SJCRH30 (cell line): ENCODE measurements around the gene PAM. TPM values are rescaled to one million over a fixed set of nuclear protein-coding genes. Genes with fewer than 3 reads are reported as not detected.
A peak's percentile ranks its signal among the peaks of the same experiment; 100 is the strongest.

Experiments used
- DNase-seq, 2 experiments: peaks; one replicate each; pipeline ENCODE4 v3.0.0-alpha.2; 2015 to 2020
- H3K27ac ChIP-seq: fragments of 250-450 bp; sonication (Bioruptor Pico); 2 replicates; pipeline ENCODE4 v1.5.1; 2020; ENCODE audit warnings: mild to moderate bottlenecking, moderate library complexity
- H3K27me3 ChIP-seq: fragments of 250-450 bp; sonication (Bioruptor Pico); 2 replicates; pipeline ENCODE4 v1.5.1; 2020; ENCODE audit warnings: mild to moderate bottlenecking, moderate library complexity
- H3K36me3 ChIP-seq: fragments of 250-450 bp; sonication (Bioruptor Pico); 2 replicates; pipeline ENCODE4 v1.5.1; 2020; ENCODE audit warnings: mild to moderate bottlenecking, moderate library complexity
- H3K4me1 ChIP-seq: fragments of 250-450 bp; sonication (Bioruptor Pico); 2 replicates; pipeline ENCODE4 v1.5.1; 2020; ENCODE audit warnings: mild to moderate bottlenecking, moderate library complexity
- H3K4me3 ChIP-seq: fragments of 250-450 bp; sonication (Bioruptor Pico); 2 replicates; pipeline ENCODE4 v1.5.1; 2020; ENCODE audit warnings: mild to moderate bottlenecking, moderate library complexity
- H3K9me3 ChIP-seq: fragments of 250-450 bp; sonication (Bioruptor Pico); replicated peaks from 2 replicates; pipeline ENCODE4 v1.5.1; 2020; ENCODE audit warnings: mild to moderate bottlenecking, moderate library complexity
- total RNA-seq: library from RNA; depleted of rRNA; stranded (reverse); fragments of >200 nt; shearing (Covaris generic); gene quantifications from 2 replicates; pipeline ENCODE4 v1.2.3, GENCODE V29; 2014

The PAM gene
- total RNA-seq, 1 experiment from 2014 or later: 144 TPM

GRCh38 chr5:102937894-102938293, 182.8 kb downstream of the PAM start:
- Histone ChIP-seq H3K36me3 (no peaks in the 10 kb centered on the region), H3K4me1 (no peaks in the 10 kb centered on the region), H3K27ac (no peak overlapping the region), H3K27me3 (no peaks in the 10 kb centered on the region), H3K9me3 (no peaks in the 10 kb centered on the region), H3K4me3 (no peak overlapping the region)
- DNase-seq: no peak

DNA sequence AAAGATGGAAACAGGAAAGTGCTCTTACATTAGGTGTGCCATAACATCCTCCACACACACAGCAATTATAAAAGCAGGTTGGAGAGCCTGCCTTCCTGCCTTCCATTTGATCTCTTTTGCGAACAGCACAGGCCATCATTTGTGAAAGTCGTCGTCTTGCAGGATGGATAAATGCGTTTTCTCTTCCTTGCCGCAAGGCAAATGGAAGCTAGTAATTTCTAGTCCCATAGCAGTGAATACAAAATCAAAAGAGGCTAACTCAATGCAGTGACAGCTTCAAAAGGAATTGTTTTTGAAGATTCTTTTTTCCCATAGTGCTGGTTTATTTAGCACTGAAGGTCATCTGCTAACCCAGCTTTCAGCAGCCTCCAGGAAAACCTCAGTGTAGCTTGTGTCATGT, 186.0 kb downstream of the PAM start:
- Histone ChIP-seq H3K27ac (no peak overlapping the region), H3K4me3 (no peak overlapping the region), H3K36me3 (0 out of 2 replicates have a peak, but pooled peaks cover 5% of the 10 kb centered on the region), H3K4me1 (peaks cover 7% of the 10 kb centered on the region; the same call in 1 of the 2 replicates), H3K9me3 (no peaks in the 10 kb centered on the region), H3K27me3 (no peaks in the 10 kb centered on the region)
- no peak for DNase-seq

- H3K4me3 ChIP-seq: no peak overlapping the region
- no peaks in the 10 kb centered on the region for H3K27me3 ChIP-seq
- peaks cover 14% of the 10 kb centered on the region for H3K4me1 ChIP-seq
- no peak overlapping the region for H3K27ac ChIP-seq
- H3K9me3 ChIP-seq: no peaks in the 10 kb centered on the region
- H3K36me3 ChIP-seq: peaks cover 17% of the 10 kb centered on the region
- DNase-seq: no peak
These were observed 191.3 kb downstream of the PAM start for GRCh38 chr5:102946414-102946813.

DNA sequence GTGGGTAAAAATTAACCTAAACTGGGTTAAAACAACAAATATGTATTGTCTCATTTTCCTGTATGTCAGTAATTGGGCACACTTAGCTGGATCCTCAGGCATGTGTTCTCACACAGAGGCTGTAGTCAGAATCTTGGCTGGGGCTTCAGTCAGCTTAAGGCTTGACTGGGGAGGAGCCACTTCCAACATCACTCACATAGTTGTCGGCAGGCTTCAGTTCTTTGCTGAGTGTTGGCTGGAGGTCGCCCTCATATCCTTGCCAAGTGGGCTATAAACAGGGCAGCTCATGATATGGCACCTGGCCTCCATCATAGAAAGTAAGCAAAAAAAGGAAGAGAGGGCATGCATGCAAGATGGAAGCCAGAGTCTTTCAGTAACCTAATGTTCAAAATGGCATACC, 191.9 kb downstream of the PAM start:
- Histone ChIP-seq H3K4me1 (peaks cover 14% of the 10 kb centered on the region), H3K27ac (no peak overlapping the region), H3K9me3 (no peaks in the 10 kb centered on the region), H3K4me3 (no peak overlapping the region), H3K27me3 (no peaks in the 10 kb centered on the region), H3K36me3 (peaks cover 23% of the 10 kb centered on the region)
- no peak for DNase-seq

DNA sequence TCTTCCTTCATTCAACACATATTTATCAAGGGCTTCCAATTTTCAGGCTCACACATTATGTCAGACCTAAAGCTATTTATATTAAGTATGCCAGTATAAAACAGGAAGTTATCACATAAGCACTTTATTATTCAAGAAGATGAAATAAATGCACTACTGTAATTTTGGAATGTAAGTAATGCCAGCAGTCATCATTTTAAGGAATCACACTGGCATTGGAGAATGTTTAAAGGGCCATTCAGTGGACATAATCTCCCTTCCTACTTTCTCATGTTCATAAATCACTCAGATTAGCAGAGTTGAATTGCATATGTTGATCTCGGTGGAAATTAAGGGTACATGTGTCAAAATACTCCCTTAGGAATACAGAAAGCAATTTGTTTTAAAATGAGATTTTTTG, 200.4 kb downstream of the PAM start:
- H3K27me3 ChIP-seq: no peaks in the 10 kb centered on the region
- peaks cover 30% of the 10 kb centered on the region for H3K36me3 ChIP-seq
- no peak overlapping the region for H3K27ac ChIP-seq
- no peaks in the 10 kb centered on the region for H3K9me3 ChIP-seq
- peaks cover 21% of the 10 kb centered on the region for H3K4me1 ChIP-seq
- no peak for DNase-seq
- no peak overlapping the region for H3K4me3 ChIP-seq

- Histone ChIP-seq H3K36me3 (peaks cover 25% of the 10 kb centered on the region; the same call in 1 of the 2 replicates), H3K4me1 (peaks cover 21% of the 10 kb centered on the region), H3K9me3 (no peaks in the 10 kb centered on the region), H3K27me3 (no peaks in the 10 kb centered on the region), H3K27ac (no peak overlapping the region), H3K4me3 (no peak overlapping the region)
- DNase-seq: no peak
These were observed 201.5 kb downstream of the PAM start for GRCh38 chr5:102956599-102956998.

DNA sequence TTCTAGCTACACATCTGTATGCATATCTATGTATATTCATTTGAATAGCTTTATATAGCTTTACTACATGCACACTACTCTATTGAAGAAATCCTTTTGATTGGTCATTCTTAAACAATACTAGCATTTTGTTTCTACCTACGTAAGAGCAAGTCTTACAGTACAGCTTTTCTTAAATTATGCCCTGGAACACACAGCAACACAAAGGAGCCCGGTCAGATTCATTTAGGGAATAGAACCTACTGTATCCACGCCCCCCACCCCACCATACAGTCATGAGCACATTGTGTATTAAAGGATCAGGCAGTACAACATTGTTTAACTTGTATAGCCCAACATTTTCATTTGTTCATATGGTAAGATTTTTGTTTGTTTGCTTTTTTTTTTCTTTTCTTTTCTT, 202.0 kb downstream of the PAM start:
- Histone ChIP-seq H3K27me3 (no peaks in the 10 kb centered on the region), H3K9me3 (no peaks in the 10 kb centered on the region), H3K27ac (no peak overlapping the region), H3K36me3 (peaks cover 21% of the 10 kb centered on the region; the same call in 1 of the 2 replicates), H3K4me3 (no peak overlapping the region), H3K4me1 (peaks cover 21% of the 10 kb centered on the region)
- no peak for DNase-seq

GRCh38 chr5:102958481-102959011, 203.4 kb downstream of the PAM start:
- DNase-seq: peak; percentile 22 to 65

GRCh38 chr5:102959055-102959454, 203.9 kb downstream of the PAM start:
- Histone ChIP-seq H3K4me1 (peaks cover 21% of the 10 kb centered on the region), H3K36me3 (peaks cover 10% of the 10 kb centered on the region)
- peak in 1 of 2 experiments; percentile 52 for DNase-seq

More at GRCh38 chr5:102958481-102959011, 203.4 kb downstream of the PAM start:
- Histone ChIP-seq H3K4me3 (no peak overlapping the region), H3K9me3 (no peaks in the 10 kb centered on the region), H3K36me3 (peaks cover 10% of the 10 kb centered on the region; the same call in 1 of the 2 replicates), H3K4me1 (peaks cover 21% of the 10 kb centered on the region), H3K27me3 (no peaks in the 10 kb centered on the region), H3K27ac (peak overlapping the region; percentile 76)

DNA sequence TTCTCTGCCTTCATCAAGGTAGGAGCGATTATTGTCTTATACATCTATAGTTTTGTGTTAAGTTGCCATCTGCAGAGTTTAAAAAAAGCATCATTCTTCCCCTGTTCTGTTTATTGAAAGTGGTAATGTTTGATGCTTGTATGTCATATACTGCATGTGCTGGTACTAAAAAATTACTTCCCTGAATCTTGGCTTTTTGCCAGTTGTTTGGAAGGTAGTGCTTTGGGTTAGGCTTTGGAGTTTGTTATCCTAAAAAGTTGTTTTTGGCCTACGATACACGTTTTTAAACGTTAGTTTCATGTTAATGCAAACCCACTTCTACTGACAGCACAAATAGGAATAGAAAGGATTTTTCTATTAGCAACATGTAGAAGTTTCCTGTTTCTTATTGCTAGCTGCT, 206.6 kb downstream of the PAM start:
- Histone ChIP-seq H3K27me3 (no peaks in the 10 kb centered on the region), H3K4me3 (no peak overlapping the region), H3K27ac (no peak overlapping the region), H3K36me3 (peaks cover 10% of the 10 kb centered on the region), H3K9me3 (no peaks in the 10 kb centered on the region), H3K4me1 (peaks cover 36% of the 10 kb centered on the region)
- no peak for DNase-seq

More at GRCh38 chr5:102959055-102959454, 203.9 kb downstream of the PAM start:
- Histone ChIP-seq H3K9me3 (no peaks in the 10 kb centered on the region), H3K27me3 (no peaks in the 10 kb centered on the region), H3K4me3 (no peak overlapping the region), H3K27ac (peak overlapping the region; percentile 76)

DNA sequence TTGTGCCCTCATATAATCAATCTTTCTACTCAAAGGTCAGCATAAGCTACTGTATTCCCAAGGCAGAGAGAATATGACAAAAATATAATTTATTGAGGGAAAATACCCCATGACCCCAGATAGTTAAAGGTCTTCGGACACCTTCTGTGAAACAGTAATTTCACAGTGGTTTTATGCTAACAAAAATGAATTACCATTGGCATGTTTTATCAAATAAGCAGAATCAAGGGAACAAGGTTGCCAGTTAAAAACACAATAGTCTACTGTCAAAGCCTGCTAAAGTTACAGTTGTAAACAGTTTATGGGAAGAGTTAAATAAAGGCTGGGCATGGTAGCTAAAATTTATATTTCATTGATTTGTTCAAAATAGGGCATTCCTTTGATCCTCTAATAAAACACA, 210.5 kb downstream of the PAM start:
- Histone ChIP-seq H3K36me3 (peaks cover 8% of the 10 kb centered on the region), H3K9me3 (no peaks in the 10 kb centered on the region), H3K27me3 (no peaks in the 10 kb centered on the region), H3K4me3 (no peak overlapping the region), H3K27ac (peak overlapping the region; percentile 18), H3K4me1 (peaks cover 15% of the 10 kb centered on the region)
- DNase-seq: peak in 1 of 2 experiments; percentile 44

GRCh38 chr5:102969641-102970040, 214.5 kb downstream of the PAM start:
- Histone ChIP-seq H3K9me3 (no peaks in the 10 kb centered on the region), H3K4me3 (no peak overlapping the region), H3K27ac (no peak overlapping the region), H3K27me3 (no peaks in the 10 kb centered on the region), H3K4me1 (peaks cover 30% of the 10 kb centered on the region), H3K36me3 (peaks cover 4% of the 10 kb centered on the region)
- DNase-seq: no peak

- Histone ChIP-seq H3K4me3 (no peak overlapping the region), H3K27ac (no peak overlapping the region), H3K36me3 (peaks cover 4% of the 10 kb centered on the region), H3K27me3 (no peaks in the 10 kb centered on the region), H3K9me3 (no peaks in the 10 kb centered on the region), H3K4me1 (peaks cover 30% of the 10 kb centered on the region)
- DNase-seq: peak in 1 of 2 experiments; percentile 50
These were observed 216.7 kb downstream of the PAM start for GRCh38 chr5:102971676-102972293.

DNA sequence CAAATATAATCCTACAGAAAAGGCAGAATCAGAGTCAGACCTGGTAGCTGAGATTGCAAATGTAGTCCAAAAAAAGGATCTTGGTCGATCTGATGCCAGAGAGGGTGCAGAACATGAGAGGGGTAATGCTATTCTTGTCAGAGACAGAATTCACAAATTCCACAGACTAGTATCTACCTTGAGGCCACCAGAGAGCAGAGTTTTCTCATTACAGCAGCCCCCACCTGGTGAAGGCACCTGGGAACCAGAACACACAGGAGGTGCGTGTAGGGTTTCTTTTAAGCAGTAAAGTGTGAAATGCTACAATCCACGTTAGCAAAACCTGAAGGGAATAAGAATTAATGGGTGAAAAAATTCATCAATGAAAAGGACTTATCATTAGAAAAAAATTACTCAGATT, 219.1 kb downstream of the PAM start:
- no peak for DNase-seq
- Histone ChIP-seq H3K27me3 (no peaks in the 10 kb centered on the region), H3K4me3 (no peak overlapping the region), H3K4me1 (peaks cover 30% of the 10 kb centered on the region), H3K9me3 (no peaks in the 10 kb centered on the region), H3K27ac (no peak overlapping the region; the same call in 1 of the 2 replicates), H3K36me3 (peaks cover 5% of the 10 kb centered on the region; the same call in 1 of the 2 replicates)

DNA sequence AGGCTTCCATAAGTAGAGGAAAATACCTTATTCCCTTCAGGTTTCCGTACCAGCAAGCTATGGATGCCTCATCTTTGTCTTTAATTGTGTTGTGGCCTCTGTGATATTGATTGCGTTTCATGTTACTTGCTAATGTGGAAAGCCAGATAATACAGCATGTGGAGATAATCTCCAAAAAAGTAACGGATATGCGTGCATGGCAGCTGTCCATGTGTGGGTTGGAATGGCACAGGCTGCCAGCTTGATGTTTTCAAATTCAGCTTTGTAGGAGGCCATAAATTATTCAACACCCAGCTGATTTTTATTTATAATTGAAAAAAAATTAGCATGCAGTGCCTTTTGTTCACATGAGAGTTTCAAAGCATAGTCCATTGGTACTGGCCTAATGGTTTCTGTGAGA, 219.9 kb downstream of the PAM start:
- Histone ChIP-seq H3K4me3 (no peak overlapping the region), H3K9me3 (no peaks in the 10 kb centered on the region), H3K4me1 (peaks cover 30% of the 10 kb centered on the region), H3K27me3 (no peaks in the 10 kb centered on the region), H3K27ac (peak overlapping the region; percentile 68), H3K36me3 (peaks cover 5% of the 10 kb centered on the region; the same call in 1 of the 2 replicates)
- DNase-seq: peak; percentile 52 to 82
